Lung (tissue), 12 donors: Measurements from ENCODE around the gene IDS. TPM values are rescaled to one million over a fixed set of nuclear protein-coding genes. Genes with fewer than 3 reads are reported as not detected.
A peak's percentile ranks its signal among the peaks of the same experiment; 100 is the strongest.

Experiments
- ATAC-seq: fragments of 200-7000 bp; cut with Tn5 transposase; one replicate; pipeline ENCODE4 v1.9.1; 2020; ENCODE audit warnings: moderate number of reproducible peaks; ENCODE audit not compliant: insufficient read depth, low FRiP score
- DNase-seq, 3 donors: peaks; one replicate each; pipeline ENCODE4 v3.0.0-alpha.2; 2013 to 2017
- H3K27ac ChIP-seq, 2 donors: one replicate each; pipeline ENCODE4 v1.5.1; 2013; ENCODE audit warnings: mild to moderate bottlenecking in 2 of 2, moderate library complexity in 2 of 2, control low read depth in 1 of 2, inconsistent platforms in 1 of 2, low read depth in 1 of 2, low read length in 1 of 2
- H3K27me3 ChIP-seq, 3 donors: one replicate each; pipeline ENCODE4 v1.5.1; 2013; ENCODE audit warnings: low read length in 2 of 3; ENCODE audit not compliant: control insufficient read depth in 3 of 3, insufficient read depth in 3 of 3
- H3K36me3 ChIP-seq, 4 donors: one replicate each; pipeline ENCODE4 v1.5.1; 2013; ENCODE audit warnings: low read length in 4 of 4, mild to moderate bottlenecking in 1 of 4, moderate library complexity in 1 of 4; ENCODE audit not compliant: control insufficient read depth in 4 of 4, insufficient read depth in 4 of 4
- H3K4me1 ChIP-seq, 5 donors: one replicate each; pipeline ENCODE4 v1.5.1; 2013; ENCODE audit warnings: low read length in 5 of 5, mild to moderate bottlenecking in 2 of 5, moderate library complexity in 1 of 5; ENCODE audit not compliant: control insufficient read depth in 5 of 5, insufficient read depth in 5 of 5
- H3K4me3 ChIP-seq: one replicate; pipeline ENCODE4 v1.5.1; 2013; ENCODE audit warnings: mild to moderate bottlenecking, control low read depth, moderate library complexity
- H3K9ac ChIP-seq, 2 donors: one replicate each; pipeline ENCODE4 v1.5.1; 2013; ENCODE audit warnings: low read length in 2 of 2, control low read depth in 1 of 2; ENCODE audit not compliant: insufficient read depth in 1 of 2
- H3K9me3 ChIP-seq, 4 donors: one replicate each; pipeline ENCODE4 v1.5.1; 2013; ENCODE audit warnings: low read length in 3 of 4, mild to moderate bottlenecking in 1 of 4, moderate library complexity in 1 of 4; ENCODE audit not compliant: control insufficient read depth in 4 of 4, insufficient read depth in 3 of 4
- CTCF ChIP-seq: IDR thresholded peaks from 2 replicates; pipeline ENCODE4 v1.5.1; 2012; ENCODE audit warnings: mild to moderate bottlenecking; ENCODE audit errors: control extremely low read depth, extremely low read depth
- WGBS, 2 donors: extraction: QIAGEN DNeasy Blood & Tissue Kit; methylation state at CpG; one replicate each; pipeline ENCODE4 v1.1.7; 2013; 5-methylcytosine and 5-hydroxymethylcytosine counted together
- polyA plus RNA-seq, 2 donors: library from polyadenylated mRNA; stranded (reverse); fragments of 200-250 nt; gene quantifications; one replicate each; pipeline ENCODE4 v1.2.1, GENCODE V29; 2013
- total RNA-seq, 2 donors: library from RNA; depleted of rRNA in 1 of 2; stranded (reverse); fragments of >200 nt in 1 of 2; gene quantifications; one replicate each; pipeline ENCODE4 v1.2.1, GENCODE V29; 2014 to 2021
- donor health status: control.
- donor health status: control.
- donor health status: Bipolar disorder and iron deficiency.
- donor health status: healthy.
- donor health status: DM: yes; HTN: yes; CAD: no.

Gene IDS
- total and polyA plus RNA-seq, 4 donors, result 32.0 to 100 (median 49.2) TPM

GRCh38 chrX:149494844-149495565, 10.1 kb downstream of the IDS start:
- 71 to 91% methylated on average over 4 of the region's 4 CpGs for WGBS, 2 donors
- Histone ChIP-seq H3K36me3 (peaks cover 7 to 39% (median 14%) of the 10 kb centered on the region in 4 donors), H3K9ac (no peak overlapping the region), H3K27ac (no peak overlapping the region), H3K9me3 (peaks cover 0 to 5% (median 0%) of the 10 kb centered on the region in 4 donors), H3K27me3 (peaks cover 0 to 4% (median 0%) of the 10 kb centered on the region in 3 donors), H3K4me1 (no peaks in the 10 kb centered on the region), H3K4me3 (no peak overlapping the region)
- peak; percentile 38 for ATAC-seq
- no peak for TF ChIP-seq CTCF
- DNase-seq, result no peak

GRCh38 chrX:149493567-149494562, 11.2 kb downstream of the IDS start:
- H3K36me3 ChIP-seq, result peaks cover 6 to 39% (median 12%) of the 10 kb centered on the region in 4 donors
- DNase-seq, result no peak
- no peak overlapping the region for H3K4me3 ChIP-seq
- H3K9ac ChIP-seq, result no peak overlapping the region
- no peak for TF ChIP-seq CTCF
- H3K9me3 ChIP-seq, result peaks cover 0 to 5% (median 0%) of the 10 kb centered on the region in 4 donors
- ATAC-seq, result no peak
- H3K4me1 ChIP-seq, result no peaks in the 10 kb centered on the region
- H3K27me3 ChIP-seq, result peaks cover 0 to 2% (median 0%) of the 10 kb centered on the region in 3 donors
- peak overlapping the region; percentile 0 to 22 for H3K27ac ChIP-seq
- WGBS, 2 donors, result 66 to 83% methylated on average over 12 to 13 of the region's 13 CpGs

DNA sequence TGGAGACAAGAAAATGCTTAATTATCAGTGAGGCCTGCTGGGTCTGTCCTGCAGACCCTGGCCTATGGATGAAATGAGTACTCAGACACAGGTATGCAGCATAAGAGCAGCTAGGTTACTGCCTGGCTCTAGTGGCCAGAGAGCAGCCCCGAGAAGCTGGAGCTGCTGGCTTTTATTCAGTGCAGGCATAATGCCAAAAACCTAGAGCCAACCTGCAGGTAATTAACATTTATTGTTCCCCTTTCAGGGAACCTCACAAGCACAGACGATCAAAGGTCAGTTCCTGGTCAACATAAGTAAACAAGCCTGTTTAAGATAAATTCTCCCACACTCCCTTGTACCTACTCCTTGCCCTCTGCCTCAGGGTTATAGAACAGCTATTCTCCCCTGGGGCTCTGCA, 13.3 kb downstream of the IDS start:
- H3K27ac ChIP-seq, result no peak overlapping the region
- 49 to 59% methylated on average over 2 of the region's 2 CpGs for WGBS, 2 donors
- DNase-seq (no peak), ATAC-seq (no peak)
- H3K27me3 ChIP-seq, result no peaks in the 10 kb centered on the region
- H3K4me1 ChIP-seq, result no peaks in the 10 kb centered on the region
- H3K9ac ChIP-seq, result no peak overlapping the region
- TF ChIP-seq CTCF, result no peak
- H3K4me3 ChIP-seq, result no peak overlapping the region
- peaks cover 0 to 5% (median 0%) of the 10 kb centered on the region in 4 donors for H3K9me3 ChIP-seq
- H3K36me3 ChIP-seq, result peaks cover 0 to 32% (median 8%) of the 10 kb centered on the region in 4 donors
